IPS DF 4.7 (cell line): ENCODE results near the gene ZBTB8B.
"Not testable (repeated sequence)": the region's sequence is repeated elsewhere in the genome, so short reads cannot be mapped to it uniquely, and the experiment has no call there.

ENCODE experiments used
- DNase-seq: peaks from one replicate; pipeline ENCODE4 v3.0.0-alpha.2; 2013; ENCODE audit warnings: low spot score; ENCODE audit errors: extremely low read depth

ZBTB8B gene

DNA sequence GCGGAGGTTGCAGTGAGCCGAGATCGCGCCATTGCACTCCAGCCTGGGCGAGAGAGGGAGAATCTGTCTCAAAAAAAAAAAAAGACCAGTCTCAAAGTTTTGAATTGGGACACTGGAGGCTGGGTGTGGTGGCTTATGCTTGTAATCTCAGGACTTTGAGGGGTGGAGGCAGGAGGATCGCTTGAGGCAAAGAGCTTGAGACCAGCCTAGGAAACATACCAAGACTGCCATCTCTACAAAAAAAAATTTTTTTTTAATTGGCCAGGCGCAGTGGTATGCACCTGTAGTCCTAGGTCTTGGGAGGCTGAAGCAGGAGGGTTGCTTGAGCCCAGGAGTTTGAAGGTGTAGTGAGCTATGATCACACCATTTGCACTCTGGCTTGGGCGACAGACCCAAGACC is 3.9 kb downstream of the ZBTB8B start:
- no peak for DNase-seq

- no peak for DNase-seq
Measured at GRCh38 chr1:32470431-32470830, 5.6 kb downstream of the ZBTB8B start.

- peak; percentile 41 for DNase-seq
Measured at GRCh38 chr1:32470991-32471694, 6.3 kb downstream of the ZBTB8B start.

GRCh38 chr1:32471695-32472362 is 7.0 kb downstream of the ZBTB8B start:
- DNase-seq: no peak

- not testable (repeated sequence) for DNase-seq
Measured at GRCh38 chr1:32472966-32473365, 8.1 kb downstream of the ZBTB8B start.

DNA sequence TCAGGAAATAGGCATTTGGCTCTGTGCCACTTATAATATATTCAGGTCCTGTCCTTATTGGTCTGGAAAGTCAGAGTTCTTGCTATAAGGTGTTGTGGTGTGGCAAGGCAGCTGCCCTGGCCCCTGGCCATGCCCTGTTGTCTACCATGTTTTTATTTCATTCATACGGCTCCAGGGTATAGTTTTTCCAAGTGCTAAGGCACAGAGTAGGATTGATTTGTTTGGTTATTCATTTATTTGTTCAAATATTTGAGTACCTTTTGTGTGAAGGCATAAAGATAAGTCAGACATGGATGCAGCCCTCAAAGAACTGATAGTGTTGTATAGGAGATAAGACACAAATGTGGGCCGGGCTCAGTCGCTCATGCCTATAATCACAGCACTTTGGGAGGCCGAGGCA is 10.1 kb downstream of the ZBTB8B start:
- DNase-seq: no peak

DNA sequence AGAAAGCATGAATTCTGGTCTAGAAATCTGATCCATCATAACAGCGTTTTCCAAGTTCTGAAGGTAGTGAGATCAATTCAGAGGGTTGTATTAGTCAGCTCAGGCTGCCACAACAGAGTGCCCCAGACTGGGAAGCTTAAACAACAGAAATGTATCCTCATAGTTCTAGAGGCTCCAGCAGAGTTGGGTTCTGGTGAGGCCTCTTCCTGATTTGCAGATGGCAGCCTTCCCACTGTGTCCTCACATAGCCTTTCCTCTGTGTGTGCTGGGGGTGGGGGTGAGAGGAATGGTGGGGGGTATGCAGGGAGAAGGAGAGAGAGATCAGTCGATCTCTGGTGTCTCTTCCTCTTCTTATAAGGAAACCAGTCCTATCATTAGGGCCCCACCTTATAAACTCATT is 15.1 kb downstream of the ZBTB8B start:
- DNase-seq: no peak

DNA sequence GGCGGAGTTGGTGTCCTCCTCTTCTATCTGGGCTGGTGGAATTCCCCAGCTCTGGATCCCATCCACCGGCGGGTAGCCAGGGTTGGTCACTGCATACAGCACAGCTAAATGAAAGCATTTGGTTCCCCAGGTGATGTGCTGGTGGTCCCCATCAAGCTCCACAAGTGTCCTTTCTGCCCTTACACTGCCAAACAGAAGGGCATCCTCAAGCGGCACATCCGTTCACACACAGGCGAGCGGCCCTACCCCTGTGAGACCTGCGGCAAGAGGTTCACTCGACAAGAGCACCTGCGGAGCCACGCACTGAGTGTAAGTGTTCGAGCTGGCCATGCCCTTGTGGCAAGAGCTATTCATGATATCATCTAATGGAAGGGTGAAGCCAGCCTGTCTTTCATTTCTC is 15.9 kb downstream of the ZBTB8B start:
- no peak for DNase-seq

- DNase-seq: not testable (repeated sequence)
Measured at GRCh38 chr1:32481788-32482187, 16.9 kb downstream of the ZBTB8B start.

DNA sequence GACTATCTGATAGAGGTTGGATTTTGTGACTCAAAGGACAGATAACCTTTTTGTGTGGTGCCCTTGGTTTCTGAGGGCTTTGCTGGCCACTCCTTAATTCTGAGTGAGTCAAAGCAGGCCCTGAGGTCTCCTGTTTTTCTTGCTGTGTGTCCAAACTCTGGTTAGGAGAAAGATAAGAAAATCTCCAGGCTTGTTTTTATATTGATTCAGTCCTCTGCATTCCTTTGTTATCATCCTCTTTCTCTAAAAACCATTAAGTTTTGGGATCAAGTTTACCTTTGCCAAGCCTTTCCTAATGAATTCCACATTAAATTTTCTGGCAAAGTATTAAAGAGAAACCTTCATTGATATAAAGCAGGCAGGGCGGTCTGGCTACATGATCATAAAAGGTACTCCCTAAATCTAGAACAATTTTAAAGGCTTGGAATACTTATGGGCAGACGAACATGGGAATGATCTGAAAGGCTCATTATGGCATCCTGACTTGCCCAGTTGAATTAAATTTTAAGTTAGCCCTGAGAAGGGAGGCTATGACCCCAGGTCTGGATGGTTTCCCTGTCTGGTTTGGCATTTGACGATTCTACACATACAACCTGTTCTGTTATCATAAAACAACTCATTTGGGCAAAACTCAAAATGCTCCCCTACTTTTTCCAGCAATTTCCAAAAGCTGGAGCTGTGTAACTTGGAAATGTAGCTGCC is 20.8 kb downstream of the ZBTB8B start:
- no peak for DNase-seq

DNA sequence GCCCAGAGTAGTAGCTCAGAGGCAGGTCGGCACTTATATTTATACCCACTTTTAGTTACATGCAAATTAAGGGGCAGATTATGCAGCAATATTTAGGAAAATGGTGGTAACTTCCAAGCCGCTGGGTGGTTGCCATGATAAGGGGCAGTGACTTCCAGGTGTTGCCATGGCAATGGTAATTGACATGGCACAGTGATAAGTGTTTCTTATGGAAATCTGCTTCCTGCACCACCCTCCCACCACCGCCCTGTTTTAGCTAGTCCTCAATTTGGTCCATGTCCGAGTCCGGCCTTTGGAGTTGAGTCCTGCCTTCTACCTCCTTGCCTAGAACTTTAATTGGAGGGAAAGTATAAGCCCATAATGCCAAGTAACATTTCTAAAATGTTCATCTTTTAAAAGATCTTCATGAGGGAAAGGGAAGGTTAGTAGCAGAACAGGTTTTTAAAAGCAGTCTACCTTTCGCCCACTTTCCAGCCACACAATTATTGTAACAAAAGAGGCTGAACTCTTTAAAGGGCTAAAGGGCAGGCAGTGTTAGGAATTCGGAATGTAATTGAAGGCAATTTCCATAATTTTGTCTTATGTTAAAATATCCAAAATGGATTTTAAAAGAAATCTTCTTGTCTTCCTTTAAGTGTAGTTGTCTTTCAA is 21.7 kb downstream of the ZBTB8B start:
- DNase-seq: no peak

- DNase-seq: no peak
Measured at GRCh38 chr1:32487182-32487581, 22.3 kb downstream of the ZBTB8B start.

DNA sequence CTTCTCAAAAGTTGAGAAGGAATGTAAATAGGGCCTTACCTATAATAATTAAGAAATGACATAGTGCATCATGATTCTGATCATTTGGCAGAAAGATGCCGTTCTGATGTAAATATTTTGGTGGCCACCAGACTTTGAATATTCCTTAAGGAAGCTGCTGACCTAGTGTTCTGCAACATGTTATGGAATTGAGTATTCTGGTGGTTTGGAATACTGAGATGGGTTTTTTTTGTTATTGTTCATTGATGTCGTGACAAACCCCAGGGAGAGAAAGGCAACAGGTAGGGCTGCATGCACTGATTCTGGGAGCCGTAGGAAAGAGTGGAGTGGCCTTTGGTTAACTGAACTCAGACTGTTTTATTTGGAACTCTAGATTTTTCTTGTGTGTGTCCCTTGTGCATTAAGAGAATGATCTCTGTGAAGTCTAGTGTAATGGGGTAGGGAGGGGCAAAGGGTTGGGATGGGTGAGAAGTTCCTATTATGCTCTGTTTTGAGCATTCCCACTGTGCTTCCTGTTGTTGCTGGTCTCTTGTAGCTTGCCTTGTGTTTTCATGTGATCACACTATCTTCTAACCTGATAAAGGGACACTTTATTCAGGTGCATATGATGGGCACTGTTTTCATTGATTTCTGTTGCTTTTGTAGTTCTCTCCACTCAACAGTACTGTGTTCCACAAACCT is 25.0 kb downstream of the ZBTB8B start:
- no peak for DNase-seq

DNA sequence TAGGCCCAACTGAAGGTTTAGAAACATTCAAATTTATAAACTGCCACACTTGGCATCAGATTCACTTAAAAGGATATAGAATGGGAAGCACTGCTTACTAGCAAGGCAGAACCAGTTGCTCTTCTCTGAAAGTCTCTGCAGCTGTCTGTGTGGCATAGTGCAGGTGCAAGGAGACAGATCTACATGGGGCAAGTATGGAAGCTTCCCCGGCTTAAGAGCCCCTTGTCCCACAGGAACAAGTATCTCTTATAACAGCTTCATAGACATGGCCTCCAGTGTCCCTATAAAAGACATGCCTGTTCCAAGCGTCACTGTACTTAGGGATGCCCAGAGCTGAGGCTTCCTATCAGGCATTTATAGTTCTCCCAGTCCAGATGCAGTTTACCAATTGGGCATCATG is 26.5 kb downstream of the ZBTB8B start:
- DNase-seq: no peak

- DNase-seq: no peak
Measured at GRCh38 chr1:32494196-32494595, 29.3 kb downstream of the ZBTB8B start.

- DNase-seq: no peak
Measured at GRCh38 chr1:32494711-32495337, 30.0 kb downstream of the ZBTB8B start.

DNA sequence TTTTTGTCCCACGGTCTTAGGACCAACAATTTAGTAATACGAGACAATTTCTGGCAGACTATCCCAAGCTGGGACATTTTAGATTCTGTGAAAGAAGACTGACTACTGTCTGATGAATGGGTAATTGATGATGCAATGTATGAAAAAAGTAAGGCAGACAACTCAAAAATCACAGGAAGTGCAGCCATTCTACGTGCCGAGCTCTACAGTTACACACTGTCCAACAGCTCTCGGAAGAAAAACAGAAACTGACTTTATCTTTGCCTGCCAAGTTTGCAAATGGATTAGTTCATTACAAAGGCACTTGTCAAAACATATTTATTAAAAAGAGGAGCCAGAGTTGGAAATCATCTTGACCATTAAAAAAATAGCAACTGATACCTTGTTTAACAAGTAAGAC is 31.3 kb downstream of the ZBTB8B start:
- DNase-seq: no peak

DNA sequence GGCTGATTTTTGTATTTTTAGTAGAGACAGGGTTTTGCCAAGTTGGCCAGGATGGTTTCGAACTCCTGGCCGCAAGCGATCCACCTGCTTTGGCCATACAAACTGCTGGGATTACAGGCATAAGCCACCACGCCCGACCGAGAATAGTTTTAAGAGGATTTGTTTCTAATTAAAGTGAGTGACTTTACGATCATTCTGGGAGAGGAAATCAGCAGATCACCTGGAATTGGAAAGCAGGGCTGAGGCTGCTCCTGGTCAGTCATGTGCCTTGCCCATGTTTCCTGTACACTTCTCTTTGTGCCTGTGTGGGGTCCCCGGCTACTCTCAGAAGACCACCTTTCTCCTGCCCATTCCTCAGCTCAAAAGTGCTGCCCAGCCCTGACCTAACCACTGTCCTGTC is 33.9 kb downstream of the ZBTB8B start:
- no peak for DNase-seq

DNA sequence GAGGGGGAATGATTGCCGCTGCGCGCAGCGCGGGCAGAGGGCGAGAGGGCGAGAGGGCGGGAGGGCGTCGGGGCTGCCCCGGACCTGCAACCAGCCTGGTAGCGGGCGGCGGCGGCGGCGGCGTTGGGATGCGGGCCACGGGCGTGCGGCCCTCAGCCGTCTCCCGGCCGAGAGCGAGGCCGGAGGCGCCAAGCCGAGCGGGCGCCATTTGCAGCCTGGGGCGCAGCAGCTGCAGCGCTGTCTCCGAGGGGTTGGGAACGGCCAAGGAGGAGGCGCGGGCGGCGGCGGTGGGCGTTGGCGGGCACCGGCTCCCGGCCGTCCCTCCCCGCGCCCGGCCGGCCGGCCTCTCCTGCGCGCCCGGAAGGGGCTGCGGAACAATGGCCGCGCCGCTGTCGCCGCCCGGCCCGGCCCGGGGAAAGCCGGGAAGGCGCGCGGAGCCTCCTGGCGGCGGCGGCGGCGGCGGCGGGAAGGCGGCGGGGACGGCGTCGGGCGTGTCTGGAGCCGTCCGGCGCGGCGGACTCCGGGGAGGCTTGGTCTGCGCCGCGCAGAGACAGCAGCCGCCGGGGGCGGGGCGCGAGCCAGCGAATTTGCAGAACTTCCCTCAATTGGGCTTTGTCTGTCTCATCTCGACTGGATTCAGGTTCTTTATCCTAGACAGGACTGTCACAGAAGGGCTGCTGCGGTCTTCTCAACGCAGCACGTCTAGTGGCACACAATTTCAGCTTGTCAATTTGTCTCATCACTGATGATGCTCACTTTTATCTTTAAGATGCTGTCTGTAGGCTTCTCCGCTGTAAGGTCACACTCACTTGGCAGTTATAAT is 35.7 kb downstream of the ZBTB8B start:
- no peak for DNase-seq

- no peak for DNase-seq
Measured at GRCh38 chr1:32501865-32502264, 37.0 kb downstream of the ZBTB8B start.
